NOMO-1 (cell line): Measurements from ENCODE around the gene CHST11.
"Not testable (repeated sequence)": the region's sequence is repeated elsewhere in the genome, so short reads cannot be mapped to it uniquely, and the experiment has no call there.

ENCODE experiments used
- DNase-seq, 2 experiments: peaks; one replicate each; lab custom pipeline; 2025; ENCODE audit not compliant: unreplicated experiment in 2 of 2; lab: John Stamatoyannopoulos, UW

CHST11 gene

DNA sequence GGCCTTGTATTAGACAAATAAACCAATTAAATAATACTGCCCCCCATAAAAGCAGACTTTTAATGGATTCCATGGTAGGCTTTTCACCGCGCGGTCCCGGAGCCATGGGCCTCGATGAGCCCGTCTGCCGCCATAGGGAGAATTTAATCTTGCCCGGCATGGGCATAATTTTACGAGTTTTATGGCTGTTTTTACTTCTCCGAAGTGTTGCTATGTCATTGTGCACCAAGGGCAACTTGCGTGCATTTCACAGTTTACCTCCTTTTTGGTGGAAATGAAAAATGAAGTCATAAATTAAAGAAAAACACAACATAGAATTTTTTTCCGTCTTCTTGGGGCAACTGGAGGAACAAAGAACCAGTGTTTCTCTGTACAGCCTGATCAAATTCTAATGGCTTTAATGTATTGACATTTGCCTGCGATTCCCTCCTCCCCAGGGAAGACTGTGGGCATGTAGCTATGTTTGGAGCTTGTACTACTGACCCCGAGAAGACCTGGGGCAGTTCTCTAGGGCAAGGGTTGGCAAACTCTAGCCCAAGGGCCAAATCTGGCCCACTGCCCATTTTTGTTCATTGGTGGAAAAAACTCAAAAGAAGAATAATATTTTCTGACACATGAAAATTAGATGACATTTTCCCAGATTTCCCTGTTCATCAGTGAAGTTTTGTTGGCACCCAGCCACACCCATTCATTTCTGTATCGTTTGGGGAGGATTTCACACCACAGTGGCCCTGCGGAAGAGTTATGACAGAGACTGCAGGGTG lies 142.7 kb downstream of the CHST11 start:
- DNase-seq, result no peak

DNA sequence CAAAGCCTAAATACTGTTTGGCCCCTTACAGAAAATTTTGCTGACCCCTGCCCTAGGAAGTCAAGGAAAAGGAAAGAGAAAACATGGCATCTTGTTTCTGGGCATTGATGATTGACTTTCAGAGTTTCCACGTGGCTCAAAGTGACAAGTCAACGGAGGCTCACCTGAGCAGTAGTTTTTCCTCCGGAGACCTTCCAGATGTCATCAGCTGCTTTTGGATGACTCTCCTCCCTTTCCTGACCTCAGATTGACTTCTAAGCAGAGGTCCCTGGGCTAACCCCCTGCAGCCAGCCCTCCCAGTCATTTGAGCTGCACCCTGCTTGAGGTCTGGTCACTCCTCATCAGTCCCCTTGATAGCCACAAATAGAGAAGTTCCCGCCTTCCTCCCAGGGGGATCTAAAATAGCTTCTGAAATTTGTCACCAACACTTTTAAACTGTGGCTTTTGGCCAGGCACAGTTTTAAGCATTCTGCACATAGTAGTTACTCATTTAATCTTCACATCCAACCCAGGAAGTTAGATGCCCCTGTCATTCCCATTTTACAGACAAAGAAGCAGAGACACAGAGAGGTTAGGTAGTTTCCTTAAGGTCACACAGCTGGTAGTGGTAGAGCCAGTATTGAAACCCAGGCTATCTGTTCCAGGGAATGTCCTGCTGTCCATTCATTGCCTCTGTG lies 143.4 kb downstream of the CHST11 start:
- DNase-seq, result no peak

DNA sequence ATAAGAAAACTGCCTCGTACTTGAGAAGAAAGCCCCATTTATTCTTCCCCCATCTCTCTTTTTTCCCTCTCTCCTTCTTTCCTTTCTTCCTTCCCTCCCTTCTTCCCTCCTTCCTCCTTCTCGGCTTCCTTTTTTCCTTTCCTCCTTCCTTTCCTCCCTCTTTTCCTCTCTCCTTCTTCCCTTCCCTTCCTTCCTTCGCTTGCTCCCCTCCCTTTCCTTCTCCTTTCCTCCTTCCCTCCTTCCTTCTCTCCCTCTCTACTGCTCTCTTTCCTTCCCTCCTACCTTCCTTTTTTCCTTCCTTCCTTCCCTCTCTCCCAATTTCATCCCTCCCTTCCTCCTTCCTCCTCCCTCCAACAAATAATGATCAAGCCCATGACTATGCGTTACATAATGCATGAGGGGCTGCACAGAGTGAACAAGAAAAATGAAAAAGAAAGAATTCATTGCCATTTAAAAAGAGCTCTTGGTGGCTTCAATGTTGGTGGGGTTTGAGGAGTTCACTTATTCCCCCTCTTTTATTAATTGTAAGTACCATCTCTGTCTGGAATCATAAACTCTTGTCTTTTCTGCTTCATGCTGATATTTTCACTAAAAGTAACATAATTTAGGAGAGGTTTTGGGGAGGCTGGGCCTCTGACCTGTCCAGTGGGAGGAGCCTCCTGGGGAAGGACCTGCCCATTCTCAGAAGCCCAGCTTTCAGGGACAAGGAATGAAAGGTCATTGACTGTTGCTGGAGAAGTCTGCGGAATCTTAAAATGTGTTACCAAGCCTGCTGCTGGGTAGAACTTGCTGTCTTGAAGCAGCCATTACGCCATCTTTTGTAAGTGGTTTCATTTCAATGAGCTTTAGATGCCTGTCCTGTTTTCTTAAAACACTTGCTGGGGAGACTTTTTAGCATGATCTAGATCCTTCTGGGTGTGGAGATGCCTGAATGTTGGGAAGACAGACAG lies 144.3 kb downstream of the CHST11 start:
- no peak for DNase-seq

DNA sequence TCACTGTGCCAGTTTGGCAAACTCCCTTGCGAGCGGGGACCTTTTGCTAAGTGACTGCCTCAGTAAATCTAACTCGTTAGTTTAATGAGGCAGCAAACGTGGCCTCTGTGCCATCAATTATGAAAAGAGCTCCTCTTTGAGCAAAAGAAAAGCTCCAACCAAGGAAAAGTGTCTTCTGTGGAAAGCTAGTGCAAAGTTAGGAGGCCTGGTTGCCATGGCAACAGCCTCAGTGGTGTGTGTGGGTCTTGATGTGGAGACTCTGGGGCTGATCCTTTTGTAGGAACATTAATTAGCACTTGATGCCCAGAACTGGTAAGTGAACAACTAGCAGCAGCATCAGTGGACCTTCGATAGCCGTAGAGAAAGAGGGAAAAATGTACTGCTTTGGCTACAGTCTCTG lies 145.7 kb downstream of the CHST11 start:
- DNase-seq, result no peak

DNA sequence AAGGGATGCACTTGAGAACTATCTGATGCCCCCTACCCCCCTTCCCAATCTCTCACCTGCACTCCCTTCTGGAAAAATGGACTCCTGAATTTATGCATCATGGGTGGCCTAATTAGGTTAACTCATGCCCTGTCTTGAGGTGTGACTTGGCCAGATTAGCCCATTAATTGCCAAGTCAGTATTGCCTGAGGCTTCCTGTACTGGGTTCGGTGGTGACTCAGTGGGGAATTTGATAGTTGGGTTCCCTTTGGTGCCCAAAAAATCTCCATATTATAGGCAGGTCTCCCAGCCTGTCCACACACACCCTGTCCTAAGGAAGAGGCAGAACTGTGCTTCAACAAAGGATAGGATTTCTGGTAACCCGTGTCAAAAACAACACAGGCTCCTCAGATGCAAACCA lies 146.1 kb downstream of the CHST11 start:
- no peak for DNase-seq

DNA sequence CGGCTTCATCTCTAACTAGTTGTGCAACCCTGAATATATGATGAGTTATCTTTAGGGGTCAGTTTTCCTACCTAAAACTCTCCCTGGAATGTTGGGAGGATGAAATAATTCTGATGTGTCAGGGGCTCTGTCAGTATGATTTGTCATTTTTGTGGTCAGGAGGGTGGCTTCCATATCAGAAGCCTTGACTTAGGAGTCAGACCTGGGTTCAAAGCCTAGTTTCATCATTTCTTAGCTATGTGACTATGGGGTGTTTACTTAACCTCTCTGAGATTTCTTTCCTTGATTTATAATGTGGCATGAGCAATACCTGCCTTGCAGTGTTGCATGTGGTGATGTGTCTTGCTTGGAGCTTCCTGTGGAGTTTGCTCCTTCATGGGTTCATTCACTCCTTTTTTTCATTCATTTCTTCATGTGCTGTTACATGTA lies 146.8 kb downstream of the CHST11 start:
- DNase-seq, result no peak

DNA sequence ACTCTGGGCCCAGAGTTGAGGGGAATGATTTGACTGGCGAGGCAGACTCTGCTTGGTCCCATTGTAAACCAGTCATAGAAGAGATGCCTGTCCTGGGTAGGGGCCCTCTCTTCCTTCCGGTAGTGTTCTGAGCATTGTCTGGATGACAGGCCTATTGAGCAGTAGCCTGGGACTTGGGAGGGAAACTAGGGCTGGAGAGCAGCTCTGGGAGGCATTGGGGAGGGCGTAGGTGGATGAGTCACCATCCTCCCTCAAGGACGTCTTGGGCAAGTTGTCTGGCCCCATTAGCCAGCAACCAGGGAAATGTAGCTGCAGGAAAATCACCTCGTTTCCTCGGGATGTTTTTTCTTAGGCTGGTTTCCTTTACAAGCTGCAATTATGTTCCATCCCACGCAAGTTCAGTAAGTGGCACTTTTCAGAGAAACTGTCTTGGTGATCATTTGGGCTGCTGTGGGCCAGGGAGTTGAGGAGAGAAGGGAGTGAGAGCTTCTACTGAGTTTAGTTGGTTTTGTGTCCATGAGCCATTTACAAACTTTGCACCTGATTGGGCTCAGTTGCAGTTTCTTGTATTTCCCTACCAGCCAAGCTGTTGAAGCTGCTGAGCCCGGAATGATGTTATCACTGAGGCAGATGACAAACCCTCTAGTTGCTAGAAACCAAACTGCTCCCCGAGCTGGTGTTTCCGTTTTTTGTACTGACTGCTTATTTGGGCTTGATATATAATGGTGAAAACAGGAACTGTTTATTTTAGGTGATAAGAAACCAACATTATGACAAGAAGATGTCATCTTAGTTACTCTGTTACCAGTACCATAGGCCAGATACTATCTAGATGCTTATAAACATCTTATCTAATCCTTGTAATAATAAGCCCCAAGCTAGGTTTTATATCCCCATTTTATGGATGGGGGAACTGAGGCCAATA lies 147.6 kb downstream of the CHST11 start:
- peak; percentile 72 to 90 for DNase-seq

DNA sequence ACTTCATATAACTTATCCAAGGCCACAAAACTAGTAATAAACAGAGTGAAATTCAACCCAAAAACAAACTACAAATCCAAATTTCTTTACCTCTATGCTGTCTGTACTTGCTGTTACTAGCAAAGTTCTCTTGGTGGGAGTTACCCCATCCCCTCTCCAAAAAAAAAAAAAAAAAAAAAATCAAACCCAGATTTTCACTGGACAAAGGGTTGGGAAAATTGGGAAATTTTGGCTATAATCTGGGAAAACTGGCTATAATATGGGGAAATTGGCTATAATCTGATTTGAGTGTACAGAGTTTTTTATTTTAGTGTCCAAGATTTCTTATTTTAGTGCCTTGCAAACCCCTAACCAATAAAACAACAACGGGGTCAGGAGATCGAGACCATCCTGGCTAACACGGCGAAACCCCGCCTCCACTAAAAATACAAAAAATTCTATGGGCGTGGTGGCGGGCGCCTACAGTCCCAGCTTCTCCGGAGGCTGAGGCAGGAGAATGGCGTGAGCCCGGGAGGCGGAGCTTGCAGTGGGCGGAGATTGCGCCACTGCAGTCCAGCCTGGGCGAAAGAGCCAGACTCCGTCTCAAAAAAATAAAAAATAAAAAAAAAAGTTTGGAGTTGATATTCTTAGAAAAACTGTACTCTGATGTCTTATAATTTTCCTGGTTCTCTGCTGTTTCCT lies 148.4 kb downstream of the CHST11 start:
- no peak for DNase-seq

DNA sequence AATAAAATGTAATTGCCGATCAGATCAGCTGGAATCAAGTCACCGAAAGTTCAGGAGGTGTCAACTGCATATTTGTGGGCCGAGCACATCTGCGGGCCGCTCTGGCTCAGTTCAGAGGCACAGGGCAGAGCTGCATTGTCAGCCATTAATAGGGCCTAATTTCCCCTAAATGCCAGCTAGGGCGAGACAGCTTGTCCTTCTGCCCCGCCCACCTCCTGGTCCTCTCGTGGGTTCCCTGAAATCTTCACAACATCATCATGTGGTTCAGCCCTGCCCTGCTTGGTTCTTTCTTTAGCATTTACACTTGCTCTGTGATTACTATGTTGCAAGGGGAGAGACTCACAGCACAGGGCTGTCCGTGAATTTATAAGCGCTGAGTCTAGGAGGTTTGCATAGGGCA lies 148.9 kb downstream of the CHST11 start:
- DNase-seq, result peak; percentile 17 to 73

DNA sequence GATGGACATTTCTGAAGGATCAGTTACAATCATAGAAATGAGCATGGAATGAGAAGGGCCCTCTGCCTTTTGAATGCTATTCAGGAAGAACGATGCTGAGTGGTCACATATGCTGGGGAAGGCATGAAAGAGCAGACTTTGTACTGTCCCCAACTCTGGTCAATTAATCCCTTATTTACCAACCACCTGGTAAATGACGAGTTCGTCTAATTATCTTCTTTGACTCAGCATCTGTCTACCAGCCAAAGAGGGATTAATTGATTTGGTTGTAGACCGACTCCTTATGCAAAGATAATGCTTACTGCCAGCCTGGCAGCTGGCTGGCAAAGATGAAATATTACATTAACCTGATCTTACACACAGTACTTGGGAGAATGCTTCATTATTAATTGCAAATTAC lies 152.2 kb downstream of the CHST11 start:
- no peak for DNase-seq

DNA sequence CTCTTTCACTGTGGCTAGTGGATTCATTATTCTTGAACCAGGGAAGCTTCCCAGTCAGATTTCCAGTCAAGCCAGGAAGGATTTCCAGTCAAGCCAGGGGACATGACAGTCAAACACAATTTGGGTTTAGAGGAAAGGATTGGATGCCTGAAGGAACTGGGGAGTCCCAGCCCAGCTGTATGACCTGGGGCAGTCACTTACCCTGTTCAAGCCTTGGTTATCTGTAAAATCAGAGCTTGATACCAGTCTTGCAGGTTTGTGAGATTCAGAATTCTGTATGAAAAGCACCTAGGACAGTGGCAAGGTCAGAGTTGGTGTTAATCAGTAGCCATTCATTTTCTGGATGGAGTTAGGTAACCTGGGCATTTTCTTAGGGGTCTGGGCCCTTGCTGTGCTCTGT lies 152.7 kb downstream of the CHST11 start:
- DNase-seq, result no peak

DNA sequence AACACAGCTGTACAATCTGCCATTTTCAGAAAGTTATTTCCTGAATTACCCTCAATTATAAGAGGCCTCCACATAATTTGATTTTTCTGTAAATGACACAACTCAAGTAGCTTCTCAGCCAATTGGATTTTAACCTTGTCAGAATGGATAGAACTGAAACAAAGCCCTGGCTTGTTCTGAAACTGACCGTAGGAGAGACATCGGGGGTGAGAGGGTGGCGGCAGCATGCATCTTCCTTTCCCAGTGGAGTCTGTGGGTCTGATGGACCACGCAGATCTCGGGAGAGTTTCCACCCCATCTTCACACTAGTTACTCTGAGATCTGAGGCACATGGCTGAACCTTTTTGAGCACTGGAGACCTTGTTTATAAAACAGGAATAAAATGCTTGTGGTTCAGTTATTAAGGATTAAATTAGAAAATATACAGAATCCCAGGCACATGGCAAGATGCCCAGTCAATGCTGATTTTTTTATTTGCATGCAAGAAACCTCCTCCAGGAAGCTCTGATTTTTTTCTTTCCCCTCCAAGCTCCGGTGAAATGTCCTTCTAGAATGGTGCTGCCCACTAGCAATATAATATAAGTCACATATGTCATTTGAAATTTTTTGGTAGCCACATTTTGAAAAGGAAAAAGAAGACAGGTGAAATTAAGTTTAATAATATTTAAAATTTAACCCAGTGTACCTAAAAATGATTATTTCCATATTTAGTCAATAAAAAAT lies 153.9 kb downstream of the CHST11 start:
- DNase-seq, result no peak

DNA sequence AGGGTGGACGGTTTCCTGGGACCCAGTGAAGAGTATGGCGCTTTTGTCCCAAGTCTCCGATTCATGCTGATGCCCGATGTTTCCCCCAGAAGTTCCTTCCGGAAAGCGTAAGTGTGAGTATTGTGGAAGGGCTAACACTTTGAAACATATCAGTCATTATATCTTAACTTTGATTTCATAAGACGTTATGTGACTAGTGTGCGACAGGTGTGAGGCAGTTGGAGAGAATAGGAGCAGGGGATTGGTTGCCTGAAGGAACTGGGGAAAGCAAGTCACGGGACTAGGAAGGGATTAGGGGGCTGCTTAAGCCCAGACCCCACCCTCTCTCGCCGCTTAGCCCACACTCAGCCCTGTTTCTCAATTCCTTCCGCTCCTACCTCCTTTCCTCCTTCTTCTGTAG lies 154.9 kb downstream of the CHST11 start:
- no peak for DNase-seq

DNA sequence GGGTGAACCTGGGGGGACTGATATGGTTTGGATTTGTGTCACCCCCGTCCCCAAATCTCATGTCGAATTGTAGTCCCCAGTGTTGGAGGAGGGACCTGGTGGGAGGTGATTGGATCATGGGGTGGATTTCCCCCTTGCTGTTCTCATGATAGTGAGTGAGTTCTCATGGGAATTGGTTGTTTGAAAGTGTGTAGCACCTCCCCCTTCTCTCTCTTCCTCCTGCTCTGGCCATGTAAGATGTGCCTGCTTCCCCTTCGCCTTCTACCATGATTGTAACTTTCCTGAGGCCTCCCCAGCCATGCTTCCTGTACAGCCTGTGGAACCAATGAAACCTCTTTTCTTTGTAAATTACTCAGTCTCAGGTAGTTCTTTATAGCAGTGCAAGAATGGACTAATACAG lies 156.6 kb downstream of the CHST11 start:
- not testable (repeated sequence) for DNase-seq

DNA sequence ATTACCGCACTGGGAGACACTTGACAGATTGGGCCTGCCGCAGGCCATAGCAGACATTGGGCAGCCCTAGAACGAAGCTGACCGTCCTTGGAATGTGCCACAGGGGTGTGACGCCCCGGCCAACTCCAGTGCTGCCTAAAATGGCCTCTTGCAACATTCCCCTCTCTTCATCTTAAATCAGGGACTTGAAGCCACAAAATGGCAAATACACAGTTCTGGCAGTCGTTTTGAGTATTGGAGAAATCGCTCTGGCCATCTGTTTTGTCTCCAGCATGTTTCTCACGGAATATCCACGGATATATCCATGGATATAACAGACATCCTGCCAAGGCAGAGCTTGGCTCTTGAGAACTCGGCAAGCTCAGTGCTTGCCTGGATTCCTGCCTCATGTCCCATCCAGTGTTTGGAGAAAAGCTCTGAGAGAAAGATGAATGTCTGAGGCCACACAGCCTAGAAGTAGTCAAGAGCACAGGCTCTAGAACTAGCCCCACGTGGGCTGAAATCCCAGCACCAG lies 158.4 kb downstream of the CHST11 start:
- no peak for DNase-seq

DNA sequence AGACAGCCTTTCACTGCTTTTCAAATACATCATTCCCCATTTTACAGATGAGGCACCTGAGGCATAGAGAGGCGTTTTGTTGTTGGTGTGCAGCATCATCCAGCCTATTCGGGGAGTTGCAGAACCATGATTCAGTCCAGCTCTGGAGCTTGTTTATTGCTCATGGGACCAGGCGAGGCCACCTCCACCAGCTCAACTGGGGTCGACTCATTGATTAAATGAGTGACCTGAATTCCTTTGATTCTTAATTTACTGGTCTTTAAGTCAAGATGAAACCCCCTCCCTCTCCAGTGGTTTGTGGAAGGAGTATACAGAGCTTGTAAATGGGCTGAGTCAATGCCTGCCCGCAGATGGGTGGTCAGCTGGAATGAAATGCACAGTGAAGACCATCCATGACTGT lies 161.9 kb downstream of the CHST11 start:
- no peak for DNase-seq

DNA sequence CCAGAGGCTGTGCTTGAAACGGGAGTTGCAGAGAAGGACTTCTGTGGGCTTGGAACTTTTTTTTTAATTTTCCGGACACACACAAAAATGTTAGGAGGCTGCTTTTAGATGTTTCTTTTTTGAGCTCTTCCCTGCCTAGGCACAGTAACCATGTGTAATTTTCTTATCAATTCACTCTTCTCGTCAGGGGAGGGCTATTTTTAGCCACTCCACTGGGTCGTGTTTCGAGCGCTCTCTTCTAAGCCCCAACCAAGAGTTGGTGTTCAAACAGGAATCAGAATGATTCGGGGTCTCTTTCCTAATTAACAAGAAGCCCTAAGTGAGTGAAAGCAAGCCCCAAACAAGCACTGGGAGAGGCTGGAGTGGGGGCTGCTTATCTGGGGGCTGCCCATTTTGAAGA lies 162.6 kb downstream of the CHST11 start:
- DNase-seq, result no peak

DNA sequence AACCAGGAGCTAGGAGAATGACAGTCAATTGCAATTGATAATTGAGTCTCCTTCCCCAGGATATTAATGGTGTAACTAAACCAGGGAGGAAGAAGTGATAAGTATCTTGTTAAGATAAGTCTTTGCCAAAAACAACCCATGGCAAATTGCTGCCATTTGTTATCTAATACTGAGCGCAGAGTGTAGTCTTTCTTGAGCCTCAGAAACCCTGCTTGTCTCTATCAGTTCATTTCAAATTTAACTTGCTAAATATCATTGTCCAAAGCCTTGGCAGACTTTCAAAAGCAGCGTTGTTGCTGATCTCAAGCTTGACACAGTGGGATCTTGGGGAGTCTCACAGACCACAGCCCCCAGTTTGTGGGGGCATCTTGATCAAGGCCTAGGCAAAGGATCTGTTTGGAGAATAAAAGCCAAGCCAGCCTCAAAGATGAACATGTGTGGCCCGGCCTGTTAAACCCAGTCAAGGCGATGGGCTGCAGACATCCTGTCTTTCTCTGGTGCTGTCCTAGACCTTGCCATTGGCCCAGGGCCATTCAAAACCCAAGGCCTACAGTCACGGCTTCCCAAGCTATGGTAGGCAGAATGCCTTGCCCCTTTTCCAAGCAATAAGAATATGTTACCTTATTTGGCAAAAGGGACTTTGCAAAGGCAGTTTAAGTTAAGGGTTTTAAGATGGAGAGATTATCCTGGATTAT lies 164.2 kb downstream of the CHST11 start:
- no peak for DNase-seq
